A673 (cell line): ENCODE results near the gene WHRN. TPM values are rescaled to one million over a fixed set of nuclear protein-coding genes. Genes with fewer than 3 reads are reported as not detected.

Experiments
- BruUV-seq: library from RNA; stranded (reverse); fragments of 400-500 nt; replicated peaks from 2 replicates; lab custom pipeline; 2021; lab: Mats Ljungman, UMichigan
- CTCF ChIA-PET: fragments of 300-600 bp; sonication (Branson Sonifier 250); formaldehyde crosslinking; loops from one replicate; lab custom pipeline; 2022; ENCODE audit warnings: antibody characterized with exemption; lab: Charles Lee
- POLR2A ChIA-PET: fragments of 300-600 bp; sonication (Branson Sonifier 250); formaldehyde crosslinking; loops from one replicate; lab custom pipeline; 2022; ENCODE audit warnings: antibody characterized with exemption; ENCODE audit not compliant: low non-redundant PET; lab: Charles Lee
- DNase-seq: peaks from one replicate; pipeline ENCODE4 v3.0.0-alpha.2; 2015; ENCODE audit warnings: low spot score
- H3K27ac ChIP-seq: fragments of 200-600 bp; sonication (generic); 2 replicates; pipeline ENCODE4 v1.5.1; 2016; ENCODE audit warnings: mixed run types, low read depth, mild to moderate bottlenecking, mixed read lengths, antibody characterized with exemption, low read length; ENCODE audit not compliant: poor library complexity, severe bottlenecking
- H3K27me3 ChIP-seq: fragments of 200-600 bp; sonication (generic); replicated peaks from 2 replicates; pipeline ENCODE4 v1.6.1; 2017; ENCODE audit warnings: mixed run types, low read depth, mild to moderate bottlenecking, mixed read lengths, antibody characterized with exemption, low read length; ENCODE audit not compliant: insufficient read depth, poor library complexity
- H3K36me3 ChIP-seq: fragments of 200-600 bp; sonication (generic); 2 replicates; pipeline ENCODE4 v1.6.1; 2016; ENCODE audit warnings: mixed run types, mild to moderate bottlenecking, mixed read lengths, antibody characterized with exemption, low read length; ENCODE audit not compliant: insufficient read depth, poor library complexity, severe bottlenecking
- H3K4me1 ChIP-seq: fragments of 200-600 bp; sonication (generic); 2 replicates; pipeline ENCODE4 v1.6.1; 2017; ENCODE audit warnings: mixed run types, mild to moderate bottlenecking, mixed read lengths, antibody characterized with exemption, low read length; ENCODE audit not compliant: insufficient read depth, poor library complexity, severe bottlenecking
- H3K4me3 ChIP-seq: fragments of 200-600 bp; sonication (generic); 2 replicates; pipeline ENCODE4 v1.5.1; 2016; ENCODE audit warnings: low read depth, mixed run types, mild to moderate bottlenecking, mixed read lengths, low read length; ENCODE audit not compliant: poor library complexity, severe bottlenecking
- H3K9me3 ChIP-seq: fragments of 200-600 bp; sonication (generic); 2 replicates; pipeline ENCODE4 v1.6.1; 2016; ENCODE audit warnings: mixed run types, low read depth, mild to moderate bottlenecking, mixed read lengths, antibody characterized with exemption, low read length; ENCODE audit not compliant: poor library complexity, severe bottlenecking
- CTCF ChIP-seq: fragments of 300-800, 200-600 bp; sonication (generic); conservative IDR thresholded peaks from 2 replicates; pipeline ENCODE4 v1.5.1; 2017; ENCODE audit warnings: low read depth, mild to moderate bottlenecking, antibody characterized with exemption, low read length, moderate library complexity, mixed read lengths
- EZH2 ChIP-seq: fragments of 200-600 bp; sonication (generic); IDR thresholded peaks from 2 replicates; pipeline ENCODE4 v1.6.1; 2017; ENCODE audit warnings: borderline replicate concordance, low read depth, mild to moderate bottlenecking, mixed read lengths, antibody characterized with exemption, low read length; ENCODE audit not compliant: poor library complexity, severe bottlenecking
- intact Hi-C: fragments of 100-400 bp; cut with micrococcal nuclease; formaldehyde crosslinking; loops from one replicate; pipeline ENCODE4 v1.10.0; 2022; ENCODE audit not compliant: unreplicated experiment
- total RNA-seq: library from RNA; stranded (reverse); gene quantifications from 2 replicates; pipeline ENCODE4 v1.2.3, GENCODE V29; 2021

WHRN gene
- total RNA-seq, 1 experiment from 2014 or later = 9.1 TPM

GRCh38 chr9:114390952-114391351 is 114.3 kb downstream of the WHRN start:
- no TSS peak for BruUV-seq
- POLR2A ChIA-PET = no interaction called here

GRCh38 chr9:114389612-114390368 is 115.5 kb downstream of the WHRN start:
- no peak for DNase-seq
- no peaks in the 10 kb centered on the region for H3K9me3 ChIP-seq
- peaks cover 17% of the 10 kb centered on the region for H3K4me1 ChIP-seq
- intact Hi-C loops = no loop called here
- TF ChIP-seq CTCF (no peak), EZH2 (no peak)
- no peaks in the 10 kb centered on the region for H3K27me3 ChIP-seq
- no TSS peak for BruUV-seq
- CTCF ChIA-PET = no interaction called here
- H3K4me3 ChIP-seq = no peak overlapping the region
- H3K27ac ChIP-seq = no peak overlapping the region
- POLR2A ChIA-PET = no interaction called here
- H3K36me3 ChIP-seq = no peaks in the 10 kb centered on the region

More at GRCh38 chr9:114390952-114391351, 114.3 kb downstream of the WHRN start:
- intact Hi-C loops = no loop called here
- no peak overlapping the region for H3K4me3 ChIP-seq
- no peak for DNase-seq
- no peak overlapping the region for H3K27ac ChIP-seq
- H3K36me3 ChIP-seq = no peaks in the 10 kb centered on the region
- H3K27me3 ChIP-seq = no peaks in the 10 kb centered on the region
- CTCF ChIA-PET = no interaction called here
- no peaks in the 10 kb centered on the region for H3K9me3 ChIP-seq
- TF ChIP-seq EZH2 (no peak), CTCF (no peak)
- H3K4me1 ChIP-seq = peaks cover 19% of the 10 kb centered on the region

GRCh38 chr9:114388764-114389375 is 116.4 kb downstream of the WHRN start:
- Histone ChIP-seq H3K9me3 (no peaks in the 10 kb centered on the region), H3K27ac (no peak overlapping the region), H3K36me3 (peaks cover 5% of the 10 kb centered on the region), H3K27me3 (no peaks in the 10 kb centered on the region), H3K4me3 (no peak overlapping the region), H3K4me1 (peaks cover 18% of the 10 kb centered on the region)
- no TSS peak for BruUV-seq
- no peak for DNase-seq
- CTCF ChIA-PET = no interaction called here
- intact Hi-C loops = no loop called here
- POLR2A ChIA-PET = interaction anchor here (0.6 kb wide), 1 partner anchor 195 kb away, joined by 3 read pairs; no protein-coding TSS in a partner anchor
- TF ChIP-seq CTCF = no peak
- TF ChIP-seq EZH2 = no peak
